ENCODE measurements around the gene KDM4E.

KDM4E gene

GRCh38 chr11:95050595-95051202 lies 25.6 kb downstream of the KDM4E start:
- DNase-seq (ENCODE audit: low read depth in 2 of 2, low spot score in 1 of 2): no peak

GRCh38 chr11:95054356-95054755 lies 29.3 kb downstream of the KDM4E start:
- DNase-seq (ENCODE audit: low read depth in 2 of 2, low spot score in 1 of 2): no peak

- DNase-seq (ENCODE audit: low read depth in 2 of 2, low spot score in 1 of 2): no peak
Measured at GRCh38 chr11:95055283-95055897, 30.3 kb downstream of the KDM4E start.

- no peak for DNase-seq (ENCODE audit: low read depth in 2 of 2, low spot score in 1 of 2)
Measured at GRCh38 chr11:95057959-95058358, 32.9 kb downstream of the KDM4E start.

- DNase-seq (ENCODE audit: low read depth in 2 of 2, low spot score in 1 of 2): no peak
Measured at GRCh38 chr11:95058621-95059020, 33.6 kb downstream of the KDM4E start.

GRCh38 chr11:95059046-95059445 lies 34.0 kb downstream of the KDM4E start:
- no peak for DNase-seq (ENCODE audit: low read depth in 2 of 2, low spot score in 1 of 2)

- DNase-seq (ENCODE audit: low read depth in 2 of 2, low spot score in 1 of 2): no peak
Measured at GRCh38 chr11:95065336-95065735, 40.3 kb downstream of the KDM4E start.

- DNase-seq (ENCODE audit: low read depth in 2 of 2, low spot score in 1 of 2): no peak
Measured at GRCh38 chr11:95066716-95067038, 41.6 kb downstream of the KDM4E start, which contains the start of gene SRSF8. Gene SRSF8 (plus strand): TSS chr11:95066919. CDS start chr11:95067227, 308 bp downstream.

- peak; percentile 25 to 45 for DNase-seq (ENCODE audit: low read depth in 2 of 2, low spot score in 1 of 2)
Measured at GRCh38 chr11:95067039-95067840, 42.2 kb downstream of the KDM4E start.

- no peak for DNase-seq (ENCODE audit: low read depth in 2 of 2, low spot score in 1 of 2)
Measured at GRCh38 chr11:95067841-95068219, 42.8 kb downstream of the KDM4E start.

GRCh38 chr11:95068549-95068948 lies 43.5 kb downstream of the KDM4E start:
- DNase-seq (ENCODE audit: low read depth in 2 of 2, low spot score in 1 of 2): peak; percentile 7 to 31

GRCh38 chr11:95070471-95070870 lies 45.4 kb downstream of the KDM4E start:
- no peak for DNase-seq (ENCODE audit: low read depth in 2 of 2, low spot score in 1 of 2)

- DNase-seq (ENCODE audit: low read depth in 2 of 2, low spot score in 1 of 2): no peak
Measured at GRCh38 chr11:95072948-95073347, 47.9 kb downstream of the KDM4E start.

- DNase-seq (ENCODE audit: low read depth in 2 of 2, low spot score in 1 of 2): no peak
Measured at GRCh38 chr11:95074792-95075563, 49.9 kb downstream of the KDM4E start.

- DNase-seq (ENCODE audit: low read depth in 2 of 2, low spot score in 1 of 2): no peak
Measured at GRCh38 chr11:95076416-95076815, 51.4 kb downstream of the KDM4E start.

GRCh38 chr11:95076981-95077380 lies 51.9 kb downstream of the KDM4E start:
- DNase-seq (ENCODE audit: low read depth in 2 of 2, low spot score in 1 of 2): no peak
